Right cardiac atrium (tissue), 5 donors: ENCODE results near the gene OTP. TPM values are rescaled to one million over a fixed set of nuclear protein-coding genes. Genes with fewer than 3 reads are reported as not detected.

Experiments used
- ATAC-seq, 2 donors: fragments of 200-7000 bp; cut with Tn5 transposase; one replicate each; pipeline versions ENCODE4 v1.8.0 to v1.9.1; 2020; ENCODE audit warnings: moderate library complexity in 2 of 2, mild to moderate bottlenecking in 1 of 2
- DNase-seq, 3 donors: peaks; one replicate each; pipeline ENCODE4 v3.0.0-alpha.2; 2020
- H3K27ac ChIP-seq: one replicate; pipeline ENCODE4 v1.5.1; 2013; ENCODE audit warnings: mild to moderate bottlenecking, low read length, control low read depth, moderate library complexity
- H3K27me3 ChIP-seq: one replicate; pipeline ENCODE4 v1.6.1; 2013; ENCODE audit not compliant: control insufficient read depth, insufficient read depth
- H3K4me1 ChIP-seq: one replicate; pipeline ENCODE4 v1.6.1; 2013; ENCODE audit warnings: low read length; ENCODE audit not compliant: control insufficient read depth, insufficient read depth
- H3K4me3 ChIP-seq: one replicate; pipeline ENCODE4 v1.5.1; 2013; ENCODE audit warnings: low read length, control low read depth
- H3K9me3 ChIP-seq: one replicate; pipeline ENCODE4 v1.6.1; 2013; ENCODE audit warnings: low read length; ENCODE audit not compliant: control insufficient read depth
- WGBS: extraction: QIAGEN DNeasy Blood & Tissue Kit; methylation state at CpG from one replicate; pipeline ENCODE4 v1.1.7; 2013; 5-methylcytosine and 5-hydroxymethylcytosine counted together
- intact Hi-C, 4 donors: fragments of 100-400 bp; cut with DNase I; formaldehyde crosslinking; loops; one replicate each; pipeline versions ENCODE4 v1.11.0 to v1.14.0; 2022 to 2023
- polyA plus RNA-seq: library from polyadenylated mRNA; stranded (reverse); fragments of 200-250 nt; gene quantifications from one replicate; pipeline ENCODE4 v1.2.3, GENCODE V29; 2013
- total RNA-seq, 4 donors: library from RNA; stranded (reverse); fragmentation: NEBNext Ultra II Directional; extraction: Animal tissue kit (Norgen Biotek cat#: 25700); gene quantifications; one replicate each; pipeline ENCODE4 v1.2.1, GENCODE V29; 2021
- donor health status: healthy with polysubstance abuse.
- donor health status: DM: no; HTN: yes; CAD: no.
- donor health status: DM: no; HTN: no; CAD: no.
- donor health status: DM: no; HTN: yes; CAD: no; lungs with severe emphysema.
- donor health status: DM: yes; HTN: yes; CAD: no.

The OTP gene
- total and polyA plus RNA-seq, 5 donors = not detected

DNA sequence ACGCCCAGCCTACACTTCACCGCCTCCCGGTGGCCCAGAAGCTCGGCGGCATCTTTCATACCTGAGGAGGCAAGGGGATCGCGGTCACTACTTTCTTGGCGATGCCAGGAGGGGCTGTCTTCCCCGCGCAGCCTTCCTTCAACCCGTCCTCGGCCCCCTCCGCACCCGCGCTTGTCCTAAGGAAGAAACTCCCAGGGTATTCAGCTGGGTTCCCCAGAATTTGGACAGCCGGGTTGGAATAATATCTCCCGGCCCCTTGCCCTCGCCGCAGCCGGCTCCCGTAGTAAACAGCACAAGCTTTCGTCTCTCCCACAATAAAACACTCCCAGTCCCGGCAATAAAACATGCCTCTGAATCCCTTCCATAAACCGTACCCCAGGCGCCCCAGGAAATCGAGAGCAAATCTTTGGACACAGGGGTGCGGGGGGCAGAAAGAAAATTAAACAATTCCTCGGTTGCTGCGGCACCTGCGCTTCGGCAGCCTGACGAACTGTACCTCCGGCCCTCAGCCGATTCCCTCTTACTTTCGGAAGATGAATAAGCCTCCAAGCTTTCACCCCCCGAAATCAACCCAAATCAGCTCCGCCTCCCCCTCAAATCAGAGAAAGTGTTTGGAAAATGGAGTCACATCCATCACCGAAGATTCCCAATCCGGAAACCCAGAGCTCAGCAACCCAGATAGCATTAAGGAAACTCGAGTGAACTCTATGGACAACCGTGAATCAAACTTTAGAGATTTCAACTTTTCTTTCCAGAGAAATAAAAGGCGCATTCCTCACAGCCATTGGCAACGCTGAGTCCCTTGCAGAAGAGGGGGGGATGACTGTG, 1.1 kb downstream of the OTP start:
- intact Hi-C loops = no loop called here
- 6% methylated on average over 43 of the region's 43 CpGs for WGBS
- Histone ChIP-seq H3K27me3 (no peaks in the 10 kb centered on the region), H3K9me3 (no peaks in the 10 kb centered on the region), H3K4me3 (peak overlapping the region; percentile 0), H3K4me1 (peaks cover 6% of the 10 kb centered on the region), H3K27ac (no peak overlapping the region)
- DNase-seq (no peak), ATAC-seq (no peak)

DNA sequence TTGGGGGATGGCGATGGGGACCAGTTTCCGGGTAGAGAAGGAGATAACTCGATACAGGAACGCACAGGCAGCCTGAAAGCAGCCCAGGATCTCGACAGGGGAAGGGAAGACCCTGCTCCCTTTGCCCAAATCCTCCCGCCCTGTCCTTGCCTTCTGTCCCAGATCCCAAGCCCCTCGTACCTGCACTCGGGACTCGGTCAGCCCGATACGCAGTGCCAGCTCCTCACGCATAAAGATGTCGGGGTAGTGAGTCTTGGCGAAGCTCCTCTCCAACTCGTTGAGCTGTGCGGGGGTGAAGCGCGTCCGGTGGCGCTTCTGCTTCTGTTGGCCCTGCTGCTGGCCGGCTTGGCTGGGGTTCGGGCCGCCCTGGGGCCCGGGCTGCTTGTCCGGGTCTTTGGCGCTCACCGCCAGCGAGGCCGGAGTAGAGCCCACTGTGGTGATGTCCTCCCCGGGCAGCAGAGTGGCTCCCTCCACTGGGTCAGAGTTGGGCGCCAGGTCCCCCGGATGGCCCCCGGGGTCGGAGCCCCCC, 1.8 kb downstream of the OTP start:
- no peak overlapping the region for H3K27ac ChIP-seq
- peaks cover 6% of the 10 kb centered on the region for H3K4me1 ChIP-seq
- no peaks in the 10 kb centered on the region for H3K9me3 ChIP-seq
- intact Hi-C loops = no loop called here
- ATAC-seq (no peak), DNase-seq (no peak)
- WGBS = 3% methylated on average over 34 of the region's 34 CpGs
- H3K27me3 ChIP-seq = no peaks in the 10 kb centered on the region
- no peak overlapping the region for H3K4me3 ChIP-seq

DNA sequence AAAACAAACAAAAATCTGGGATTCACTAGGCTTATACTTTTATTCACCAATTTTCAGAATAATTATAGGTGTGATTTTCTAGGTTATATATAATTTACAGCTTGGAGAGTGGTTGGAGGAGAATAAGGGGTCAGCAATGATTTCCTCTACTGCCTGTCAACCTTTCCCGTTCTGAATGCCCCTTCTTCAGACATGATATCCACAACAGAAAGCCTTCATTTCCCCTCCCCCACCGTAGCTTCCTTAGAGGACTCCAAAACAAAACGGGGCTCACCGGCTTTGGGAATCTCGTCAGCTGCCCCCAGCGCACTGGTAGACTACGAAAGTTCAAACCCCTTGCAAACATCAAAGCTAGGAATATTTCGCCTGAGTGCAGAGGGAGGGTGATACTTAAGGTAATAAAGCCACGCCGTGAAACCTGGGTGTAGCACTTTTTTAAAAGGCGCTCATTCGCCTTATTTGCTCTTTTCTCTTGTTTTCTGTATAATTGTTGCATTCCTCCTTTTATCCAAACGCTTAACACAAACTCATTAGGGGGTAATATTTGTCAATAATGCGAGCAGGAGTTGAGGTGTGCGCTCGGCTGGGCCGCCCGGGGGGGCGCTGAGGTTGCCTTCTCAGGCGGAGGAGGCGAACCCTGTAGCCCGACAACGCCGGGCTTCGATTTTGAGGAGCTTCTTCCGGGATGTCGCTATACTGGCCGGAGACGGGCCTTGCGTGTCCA, 2.4 kb downstream of the OTP start:
- H3K9me3 ChIP-seq = no peaks in the 10 kb centered on the region
- WGBS = 7% methylated on average over 30 of the region's 30 CpGs
- DNase-seq (no peak), ATAC-seq (no peak)
- intact Hi-C loops = no loop called here
- H3K27ac ChIP-seq = no peak overlapping the region
- H3K4me3 ChIP-seq = no peak overlapping the region
- peaks cover 6% of the 10 kb centered on the region for H3K4me1 ChIP-seq
- H3K27me3 ChIP-seq = no peaks in the 10 kb centered on the region

DNA sequence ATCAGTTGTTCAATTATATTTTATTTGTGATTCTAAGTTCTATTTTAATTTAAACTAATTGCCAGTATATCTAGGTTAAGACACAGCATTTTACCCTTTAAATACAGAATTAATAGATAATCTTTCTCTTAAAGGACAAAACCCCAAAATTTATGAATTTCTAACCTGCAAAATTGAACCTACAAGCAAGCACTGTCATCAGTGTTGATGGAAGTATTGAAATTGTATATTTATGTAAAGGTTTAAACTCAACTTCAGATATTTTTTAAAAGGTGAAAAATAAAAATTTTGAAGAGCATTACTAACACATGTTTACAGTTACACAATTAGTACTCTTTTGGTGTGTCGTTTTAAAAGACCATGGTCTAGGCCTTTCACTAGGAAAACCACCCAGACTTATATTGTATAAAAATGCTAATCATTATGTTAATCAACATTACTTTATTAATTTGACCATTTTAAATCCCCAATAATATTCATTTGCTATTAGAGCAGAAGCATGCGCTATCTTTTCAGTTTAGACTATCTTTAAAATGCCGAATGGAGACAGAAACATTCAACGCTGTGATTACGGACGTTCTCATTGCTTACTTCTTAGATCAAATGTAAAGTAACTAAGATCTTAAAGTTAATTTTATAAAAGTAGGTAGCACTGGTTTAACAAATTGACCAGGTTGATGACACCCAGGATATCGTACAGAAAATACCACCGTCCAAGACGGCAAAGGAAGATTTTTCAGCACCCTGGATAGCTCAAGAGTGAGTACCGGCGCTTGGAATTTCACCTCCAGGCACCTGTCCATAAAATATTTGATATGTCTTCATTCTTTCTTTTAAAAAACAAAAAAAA, 3.2 kb downstream of the OTP start:
- no peaks in the 10 kb centered on the region for H3K9me3 ChIP-seq
- intact Hi-C loops = no loop called here
- no peak overlapping the region for H3K27ac ChIP-seq
- ATAC-seq (no peak), DNase-seq (no peak)
- peaks cover 7% of the 10 kb centered on the region for H3K4me1 ChIP-seq
- 16% methylated on average over 11 of the region's 11 CpGs for WGBS
- no peaks in the 10 kb centered on the region for H3K27me3 ChIP-seq
- no peak overlapping the region for H3K4me3 ChIP-seq

DNA sequence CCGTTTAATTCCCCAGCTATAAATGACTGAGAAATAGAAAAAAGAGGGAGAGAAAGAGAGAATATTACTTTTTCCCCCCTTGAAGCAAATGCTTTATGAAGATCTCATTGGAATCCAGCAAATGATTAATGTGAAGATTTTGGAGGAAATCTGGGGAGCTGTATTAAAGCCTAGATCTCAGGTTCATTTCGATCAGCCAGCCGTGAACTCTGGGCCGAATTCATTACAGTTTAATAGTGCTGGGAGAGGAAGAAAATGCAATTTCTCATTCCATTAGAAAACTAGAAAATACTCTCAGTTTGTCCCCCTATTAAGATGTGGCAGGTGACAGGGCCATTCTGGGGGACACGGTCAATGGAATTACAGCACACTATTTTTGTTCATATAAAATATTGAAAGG, 4.8 kb downstream of the OTP start:
- Histone ChIP-seq H3K4me3 (no peak overlapping the region), H3K27me3 (no peaks in the 10 kb centered on the region), H3K9me3 (no peaks in the 10 kb centered on the region), H3K4me1 (peaks cover 5% of the 10 kb centered on the region), H3K27ac (no peak overlapping the region)
- WGBS = 14% methylated on average over 5 of the region's 5 CpGs
- DNase-seq (no peak), ATAC-seq (no peak)
- intact Hi-C loops = no loop called here

DNA sequence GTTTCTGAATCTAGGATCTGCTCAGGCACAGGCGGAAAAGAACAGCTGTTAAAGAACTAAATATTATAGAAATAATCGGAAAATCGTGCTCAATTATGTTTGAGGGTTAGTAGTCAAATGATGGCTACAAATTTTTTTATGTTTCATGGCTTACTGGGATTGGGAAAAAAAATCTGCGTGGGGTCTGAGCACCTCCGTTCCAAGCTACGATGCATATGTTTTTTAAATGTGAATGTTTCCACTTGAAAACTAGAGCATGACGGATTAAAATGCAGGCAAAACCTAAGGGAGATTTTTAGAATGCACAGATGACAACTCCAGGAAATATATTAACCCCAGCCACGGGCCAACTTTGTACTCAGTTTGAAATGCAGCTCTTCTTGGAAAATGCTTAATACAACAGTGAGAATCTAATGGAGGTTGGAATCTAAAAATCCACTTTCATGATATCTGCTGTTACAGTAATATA, 5.3 kb downstream of the OTP start:
- 15% methylated on average over 8 of the region's 8 CpGs for WGBS
- H3K27me3 ChIP-seq = no peaks in the 10 kb centered on the region
- intact Hi-C loops = no loop called here

DNA sequence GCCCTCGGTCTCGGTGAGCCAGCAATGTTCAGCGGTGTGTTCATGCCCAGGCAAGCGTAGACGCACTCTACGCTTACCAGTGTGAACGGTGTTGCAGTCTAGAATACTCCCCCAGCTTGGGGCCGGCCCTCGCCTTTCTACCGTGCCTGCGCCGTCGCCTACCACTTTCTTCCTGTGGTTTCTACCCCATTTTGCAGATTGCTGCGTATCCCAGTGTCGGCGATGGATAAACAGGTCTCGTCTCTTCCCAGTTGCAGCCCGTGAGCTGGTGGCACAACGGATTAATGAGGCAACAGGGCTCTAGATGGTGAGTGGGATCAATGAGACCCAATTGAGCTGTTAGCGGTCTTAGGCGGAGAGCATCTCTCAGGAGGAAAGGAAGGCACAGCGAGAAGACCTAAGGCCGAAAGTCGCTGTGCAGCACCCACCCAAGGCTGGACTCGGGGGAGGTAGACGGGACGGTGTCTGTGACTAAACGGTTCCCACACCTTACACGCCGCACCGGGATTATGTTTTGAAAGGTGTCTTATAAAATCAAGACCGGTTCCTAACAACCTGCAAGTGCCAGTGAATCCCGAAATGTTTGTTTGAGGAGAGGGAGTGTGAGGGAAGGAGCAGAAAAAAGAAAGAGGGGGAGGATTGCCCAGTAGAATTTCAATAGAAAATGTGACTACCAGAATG, 5.8 kb downstream of the OTP start:
- Histone ChIP-seq H3K4me3 (no peak overlapping the region), H3K4me1 (peaks cover 3% of the 10 kb centered on the region), H3K27me3 (no peaks in the 10 kb centered on the region), H3K9me3 (no peaks in the 10 kb centered on the region), H3K27ac (no peak overlapping the region)
- 7% methylated on average over 33 of the region's 33 CpGs for WGBS
- intact Hi-C loops = no loop called here
- ATAC-seq (no peak), DNase-seq (no peak)

More for the DNA sequence above, 5.3 kb downstream of the OTP start:
- Histone ChIP-seq H3K4me3 (no peak overlapping the region), H3K9me3 (no peaks in the 10 kb centered on the region), H3K27ac (no peak overlapping the region), H3K4me1 (peaks cover 3% of the 10 kb centered on the region)
- ATAC-seq = no peak
- DNase-seq = no peak

DNA sequence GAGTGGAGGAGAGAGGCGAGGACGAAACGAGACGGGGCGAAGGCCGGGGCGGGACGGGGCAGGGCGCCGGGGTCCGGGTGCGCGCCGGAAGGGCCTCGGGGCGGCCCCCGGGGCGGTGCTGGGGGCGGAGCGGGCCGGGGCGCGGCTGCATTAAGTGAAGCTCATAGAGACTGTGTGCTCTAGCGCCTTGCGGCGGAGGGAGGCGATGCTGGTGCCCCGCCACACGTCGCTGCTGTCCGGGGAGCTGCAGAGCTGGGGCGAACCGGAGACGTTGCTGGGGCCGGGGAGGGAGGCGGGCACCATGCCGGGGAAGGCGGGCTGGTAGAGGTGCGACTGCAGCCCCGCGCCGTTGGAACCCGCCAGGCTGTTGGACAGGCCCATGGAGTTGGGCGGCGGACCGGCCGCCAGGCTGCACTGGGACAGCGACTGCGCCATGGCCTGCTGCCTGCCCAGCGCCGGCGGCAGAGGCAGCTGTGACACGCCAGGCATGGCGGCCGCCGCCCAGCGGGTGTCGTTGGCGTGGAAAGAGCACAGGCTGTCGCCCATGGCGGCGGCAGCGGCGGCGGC, 8.3 kb downstream of the OTP start:
- ATAC-seq (peak; percentile 78 to 84), DNase-seq (peak; percentile 43 to 72 (median 67))
- Histone ChIP-seq H3K4me3 (peak overlapping the region; percentile 31), H3K27me3 (no peaks in the 10 kb centered on the region), H3K9me3 (no peaks in the 10 kb centered on the region), H3K27ac (no peak overlapping the region), H3K4me1 (peaks cover 3% of the 10 kb centered on the region)
- 1% methylated on average over 65 of the region's 65 CpGs for WGBS
- intact Hi-C loops = no loop called here

DNA sequence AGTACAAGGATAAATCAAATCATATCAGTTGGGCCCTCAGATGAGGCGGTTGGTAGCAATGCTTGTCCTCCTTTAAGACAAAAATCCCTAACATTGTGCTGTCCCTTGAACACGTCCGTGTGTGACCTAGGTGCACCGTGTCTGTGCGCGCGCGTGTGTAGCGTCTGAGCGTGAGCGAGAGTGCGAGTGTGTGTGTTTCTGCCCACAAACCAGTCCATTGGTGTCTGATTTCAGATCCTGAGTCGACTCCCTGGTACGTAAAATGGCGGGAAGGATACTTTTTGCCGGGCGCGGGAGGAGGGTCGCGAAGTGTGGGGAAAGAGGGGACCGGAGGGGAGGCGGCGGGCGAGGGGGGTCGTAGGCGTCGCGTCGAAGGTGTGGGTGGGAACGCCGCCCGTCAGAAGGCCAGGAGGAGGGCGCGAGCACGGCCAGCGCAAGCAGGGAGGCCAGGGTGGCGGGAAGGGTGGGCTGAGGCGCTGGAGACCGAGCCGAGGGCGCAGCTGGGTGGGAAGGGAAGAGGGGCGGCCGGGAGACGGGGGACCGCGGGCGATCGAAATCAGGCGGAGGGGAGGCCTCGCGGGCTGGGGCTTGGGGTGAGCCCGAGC, 8.9 kb downstream of the OTP start:
- Histone ChIP-seq H3K4me1 (peaks cover 3% of the 10 kb centered on the region), H3K9me3 (no peaks in the 10 kb centered on the region), H3K4me3 (peak overlapping the region; percentile 31), H3K27me3 (no peaks in the 10 kb centered on the region), H3K27ac (no peak overlapping the region)
- intact Hi-C loops = no loop called here
- peak in 2 of 3 donors; percentile 23 to 57 for DNase-seq
- peak in 1 of 2 donors; percentile 16 for ATAC-seq
- WGBS = 3% methylated on average over 52 of the region's 52 CpGs
